ENCODE measurements around the gene TSPO.
A peak's percentile ranks its signal among the peaks of the same experiment; 100 is the strongest.

The TSPO gene

GRCh38 chr22:43152357-43153071 lies 1.2 kb downstream of the TSPO start:
- peak overlapping the region; percentile 99 for H3K4me2 ChIP-seq (ENCODE audit: low read length)
- H3K36me3 ChIP-seq (ENCODE audit: insufficient read depth, low read length), result peaks cover 20% of the 10 kb centered on the region
- peak overlapping the region; percentile 95 for H3K4me3 ChIP-seq (ENCODE audit: low read length)
- H3K27me3 ChIP-seq (ENCODE audit: control insufficient read depth, insufficient read depth, low read length), result no peaks in the 10 kb centered on the region
- H3K4me1 ChIP-seq (ENCODE audit: control insufficient read depth, insufficient read depth, low read length), result peaks cover 37% of the 10 kb centered on the region
- peak overlapping the region; percentile 95 for H3K9ac ChIP-seq (ENCODE audit: low read depth, low read length)
- H3K9me3 ChIP-seq (replicated peaks; ENCODE audit: low read length), result no peaks in the 10 kb centered on the region

- no peaks in the 10 kb centered on the region for H3K27me3 ChIP-seq (ENCODE audit: control insufficient read depth, insufficient read depth, low read length)
- H3K4me1 ChIP-seq (ENCODE audit: control insufficient read depth, insufficient read depth, low read length), result peaks cover 37% of the 10 kb centered on the region
- H3K4me2 ChIP-seq (ENCODE audit: low read length), result peak overlapping the region; percentile 69
- no peak overlapping the region for H3K9ac ChIP-seq (ENCODE audit: low read depth, low read length)
- H3K4me3 ChIP-seq (ENCODE audit: low read length), result no peak overlapping the region
- peaks cover 26% of the 10 kb centered on the region for H3K36me3 ChIP-seq (ENCODE audit: insufficient read depth, low read length)
- H3K9me3 ChIP-seq (replicated peaks; ENCODE audit: low read length), result no peaks in the 10 kb centered on the region
Measured at GRCh38 chr22:43153899-43154298, 2.5 kb downstream of the TSPO start.

- peaks cover 36% of the 10 kb centered on the region for H3K36me3 ChIP-seq (ENCODE audit: insufficient read depth, low read length)
- no peak overlapping the region for H3K9ac ChIP-seq (ENCODE audit: low read depth, low read length)
- H3K4me2 ChIP-seq (ENCODE audit: low read length), result peak overlapping the region; percentile 41
- no peak overlapping the region for H3K4me3 ChIP-seq (ENCODE audit: low read length)
- H3K27me3 ChIP-seq (ENCODE audit: control insufficient read depth, insufficient read depth, low read length), result no peaks in the 10 kb centered on the region
- H3K9me3 ChIP-seq (replicated peaks; ENCODE audit: low read length), result no peaks in the 10 kb centered on the region
- peaks cover 37% of the 10 kb centered on the region for H3K4me1 ChIP-seq (ENCODE audit: control insufficient read depth, insufficient read depth, low read length)
Measured at GRCh38 chr22:43154887-43155536, 3.7 kb downstream of the TSPO start.

- peak overlapping the region; percentile 11 for H3K4me2 ChIP-seq (ENCODE audit: low read length)
- H3K9ac ChIP-seq (ENCODE audit: low read depth, low read length), result no peak overlapping the region
- no peaks in the 10 kb centered on the region for H3K27me3 ChIP-seq (ENCODE audit: control insufficient read depth, insufficient read depth, low read length)
- no peaks in the 10 kb centered on the region for H3K9me3 ChIP-seq (replicated peaks; ENCODE audit: low read length)
- H3K36me3 ChIP-seq (ENCODE audit: insufficient read depth, low read length), result peaks cover 44% of the 10 kb centered on the region
- peaks cover 35% of the 10 kb centered on the region for H3K4me1 ChIP-seq (ENCODE audit: control insufficient read depth, insufficient read depth, low read length)
- H3K4me3 ChIP-seq (ENCODE audit: low read length), result no peak overlapping the region
Measured at GRCh38 chr22:43155789-43156188, 4.4 kb downstream of the TSPO start.

- H3K4me1 ChIP-seq (ENCODE audit: control insufficient read depth, insufficient read depth, low read length), result peaks cover 31% of the 10 kb centered on the region
- no peaks in the 10 kb centered on the region for H3K9me3 ChIP-seq (replicated peaks; ENCODE audit: low read length)
- no peak overlapping the region for H3K4me2 ChIP-seq (ENCODE audit: low read length)
- H3K36me3 ChIP-seq (ENCODE audit: insufficient read depth, low read length), result peaks cover 48% of the 10 kb centered on the region
- no peak overlapping the region for H3K9ac ChIP-seq (ENCODE audit: low read depth, low read length)
- no peaks in the 10 kb centered on the region for H3K27me3 ChIP-seq (ENCODE audit: control insufficient read depth, insufficient read depth, low read length)
- H3K4me3 ChIP-seq (ENCODE audit: low read length), result no peak overlapping the region
Measured at GRCh38 chr22:43156413-43156812, 5.1 kb downstream of the TSPO start.

GRCh38 chr22:43157874-43158546 lies 6.7 kb downstream of the TSPO start:
- H3K27me3 ChIP-seq (ENCODE audit: control insufficient read depth, insufficient read depth, low read length), result no peaks in the 10 kb centered on the region
- no peak overlapping the region for H3K4me3 ChIP-seq (ENCODE audit: low read length)
- no peak overlapping the region for H3K4me2 ChIP-seq (ENCODE audit: low read length)
- H3K36me3 ChIP-seq (ENCODE audit: insufficient read depth, low read length), result peaks cover 57% of the 10 kb centered on the region
- H3K9ac ChIP-seq (ENCODE audit: low read depth, low read length), result no peak overlapping the region
- H3K4me1 ChIP-seq (ENCODE audit: control insufficient read depth, insufficient read depth, low read length), result peaks cover 31% of the 10 kb centered on the region
- no peaks in the 10 kb centered on the region for H3K9me3 ChIP-seq (replicated peaks; ENCODE audit: low read length)

GRCh38 chr22:43158778-43159483 lies 7.6 kb downstream of the TSPO start:
- Histone ChIP-seq H3K4me3 (ENCODE audit: low read length) (no peak overlapping the region), H3K4me1 (ENCODE audit: control insufficient read depth, insufficient read depth, low read length) (peaks cover 32% of the 10 kb centered on the region), H3K9ac (ENCODE audit: low read depth, low read length) (no peak overlapping the region), H3K27me3 (ENCODE audit: control insufficient read depth, insufficient read depth, low read length) (no peaks in the 10 kb centered on the region), H3K4me2 (ENCODE audit: low read length) (no peak overlapping the region), H3K36me3 (ENCODE audit: insufficient read depth, low read length) (peaks cover 66% of the 10 kb centered on the region), H3K9me3 (replicated peaks; ENCODE audit: low read length) (no peaks in the 10 kb centered on the region)

- Histone ChIP-seq H3K9ac (ENCODE audit: low read depth, low read length) (no peak overlapping the region), H3K4me1 (ENCODE audit: control insufficient read depth, insufficient read depth, low read length) (peaks cover 27% of the 10 kb centered on the region), H3K4me3 (ENCODE audit: low read length) (no peak overlapping the region), H3K4me2 (ENCODE audit: low read length) (no peak overlapping the region), H3K27me3 (ENCODE audit: control insufficient read depth, insufficient read depth, low read length) (no peaks in the 10 kb centered on the region), H3K36me3 (ENCODE audit: insufficient read depth, low read length) (peaks cover 64% of the 10 kb centered on the region), H3K9me3 (replicated peaks; ENCODE audit: low read length) (no peaks in the 10 kb centered on the region)
Measured at GRCh38 chr22:43159484-43160178, 8.3 kb downstream of the TSPO start.

GRCh38 chr22:43160497-43161126 lies 9.3 kb downstream of the TSPO start:
- H3K4me1 ChIP-seq (ENCODE audit: control insufficient read depth, insufficient read depth, low read length), result peaks cover 17% of the 10 kb centered on the region
- H3K9ac ChIP-seq (ENCODE audit: low read depth, low read length), result no peak overlapping the region
- no peaks in the 10 kb centered on the region for H3K9me3 ChIP-seq (replicated peaks; ENCODE audit: low read length)
- no peak overlapping the region for H3K4me2 ChIP-seq (ENCODE audit: low read length)
- no peaks in the 10 kb centered on the region for H3K27me3 ChIP-seq (ENCODE audit: control insufficient read depth, insufficient read depth, low read length)
- no peak overlapping the region for H3K4me3 ChIP-seq (ENCODE audit: low read length)
- H3K36me3 ChIP-seq (ENCODE audit: insufficient read depth, low read length), result peaks cover 59% of the 10 kb centered on the region

- H3K9ac ChIP-seq (ENCODE audit: low read depth, low read length), result no peak overlapping the region
- H3K9me3 ChIP-seq (replicated peaks; ENCODE audit: low read length), result no peaks in the 10 kb centered on the region
- H3K4me2 ChIP-seq (ENCODE audit: low read length), result no peak overlapping the region
- peaks cover 50% of the 10 kb centered on the region for H3K36me3 ChIP-seq (ENCODE audit: insufficient read depth, low read length)
- H3K4me3 ChIP-seq (ENCODE audit: low read length), result no peak overlapping the region
- H3K4me1 ChIP-seq (ENCODE audit: control insufficient read depth, insufficient read depth, low read length), result peaks cover 5% of the 10 kb centered on the region
- no peaks in the 10 kb centered on the region for H3K27me3 ChIP-seq (ENCODE audit: control insufficient read depth, insufficient read depth, low read length)
Measured at GRCh38 chr22:43162412-43163150, 11.2 kb downstream of the TSPO start.
